ENCODE results near the gene REV1. TPM values are rescaled to one million over a fixed set of nuclear protein-coding genes. Genes with fewer than 3 reads are reported as not detected.
A peak's percentile ranks its signal among the peaks of the same experiment; 100 is the strongest.
"Not testable (repeated sequence)": the region's sequence is repeated elsewhere in the genome, so short reads cannot be mapped to it uniquely, and the experiment has no call there.

The REV1 gene
- total and polyA plus RNA-seq, 8 donors = 43.7 to 77.9 (median 65.5) TPM

GRCh38 chr2:99507937-99508818 is 18.4 kb upstream of the REV1 start:
- Histone ChIP-seq H3K4me1 (peaks cover 0 to 16% of the 10 kb centered on the region in 2 donors), H3K4me3 (no peak overlapping the region), H3K27me3 (no peaks in the 10 kb centered on the region), H3K27ac (peak overlapping the region; percentile 34 to 69), H3K36me3 (no peaks in the 10 kb centered on the region), H3K9me3 (no peaks in the 10 kb centered on the region)
- intact Hi-C loops (cut with DNase I) = no loop called here
- no peak for TF ChIP-seq CTCF (IDR thresholded peaks at IDR 0.05)
- peak; percentile 79 for ATAC-seq
- peak in 2 of 4 donors; percentile 41 to 74 for DNase-seq

DNA sequence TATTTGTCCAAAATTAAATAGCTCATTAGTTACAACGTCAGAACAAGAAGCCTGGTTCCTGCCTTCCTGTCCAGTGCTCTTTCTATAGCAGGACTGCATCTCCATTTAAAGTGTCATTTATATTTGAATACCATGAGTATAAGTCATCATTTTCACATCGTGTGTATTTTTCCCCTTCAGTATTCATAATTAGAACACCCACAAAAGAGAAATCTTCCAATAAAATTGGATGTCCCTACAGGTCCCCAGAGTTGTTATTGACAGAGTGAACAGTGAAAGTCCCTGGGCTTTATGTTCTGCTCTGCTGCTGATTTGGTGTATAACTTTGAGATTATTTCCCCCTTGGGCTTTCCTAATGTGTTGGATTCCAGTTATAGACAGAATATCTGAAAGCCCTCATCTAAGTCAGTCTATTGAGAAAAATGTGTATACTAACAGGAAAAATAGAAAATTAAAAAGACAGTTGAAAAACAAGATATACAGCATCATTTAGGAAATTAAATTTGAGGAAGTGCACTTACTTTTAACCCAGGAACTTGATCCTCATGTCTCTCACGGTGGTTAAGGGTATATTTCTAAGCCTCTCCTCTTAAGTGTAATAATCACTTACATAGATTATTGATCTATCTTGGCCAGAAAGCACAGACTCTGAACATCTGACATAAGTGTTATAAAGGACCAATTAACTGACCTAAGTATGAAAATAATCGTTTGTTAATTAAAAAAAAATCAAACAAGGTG is 15.2 kb upstream of the REV1 start:
- ATAC-seq (no peak), DNase-seq (no peak)
- TF ChIP-seq CTCF (IDR thresholded peaks at IDR 0.05) = no peak
- Histone ChIP-seq H3K9me3 (no peaks in the 10 kb centered on the region), H3K36me3 (no peaks in the 10 kb centered on the region), H3K27ac (peak overlapping the region in 1 of 2 donors; percentile 8), H3K27me3 (no peaks in the 10 kb centered on the region), H3K4me3 (no peak overlapping the region), H3K4me1 (peaks cover 0 to 9% of the 10 kb centered on the region in 2 donors)
- intact Hi-C loops (cut with DNase I) = no loop called here

GRCh38 chr2:99503662-99504416 is 14.0 kb upstream of the REV1 start:
- peak in 1 of 4 donors; percentile 38 for DNase-seq
- peak overlapping the region; percentile 55 to 78 for H3K27ac ChIP-seq
- peak; percentile 22 for ATAC-seq
- H3K4me1 ChIP-seq; H3K4me3 ChIP-seq; intact Hi-C loops (cut with DNase I); H3K9me3 ChIP-seq; H3K36me3 ChIP-seq; H3K27me3 ChIP-seq: not testable (repeated sequence)

GRCh38 chr2:99496021-99496420 is 6.2 kb upstream of the REV1 start:
- Histone ChIP-seq H3K27ac (no peak overlapping the region), H3K4me3 (no peak overlapping the region), H3K4me1 (peaks cover 2% of the 10 kb centered on the region in 2 donors), H3K36me3 (no peaks in the 10 kb centered on the region), H3K9me3 (no peaks in the 10 kb centered on the region), H3K27me3 (no peaks in the 10 kb centered on the region)
- DNase-seq = no peak
- no peak for TF ChIP-seq CTCF (IDR thresholded peaks at IDR 0.05)
- ATAC-seq = no peak
- intact Hi-C loops (cut with DNase I) = no loop called here

DNA sequence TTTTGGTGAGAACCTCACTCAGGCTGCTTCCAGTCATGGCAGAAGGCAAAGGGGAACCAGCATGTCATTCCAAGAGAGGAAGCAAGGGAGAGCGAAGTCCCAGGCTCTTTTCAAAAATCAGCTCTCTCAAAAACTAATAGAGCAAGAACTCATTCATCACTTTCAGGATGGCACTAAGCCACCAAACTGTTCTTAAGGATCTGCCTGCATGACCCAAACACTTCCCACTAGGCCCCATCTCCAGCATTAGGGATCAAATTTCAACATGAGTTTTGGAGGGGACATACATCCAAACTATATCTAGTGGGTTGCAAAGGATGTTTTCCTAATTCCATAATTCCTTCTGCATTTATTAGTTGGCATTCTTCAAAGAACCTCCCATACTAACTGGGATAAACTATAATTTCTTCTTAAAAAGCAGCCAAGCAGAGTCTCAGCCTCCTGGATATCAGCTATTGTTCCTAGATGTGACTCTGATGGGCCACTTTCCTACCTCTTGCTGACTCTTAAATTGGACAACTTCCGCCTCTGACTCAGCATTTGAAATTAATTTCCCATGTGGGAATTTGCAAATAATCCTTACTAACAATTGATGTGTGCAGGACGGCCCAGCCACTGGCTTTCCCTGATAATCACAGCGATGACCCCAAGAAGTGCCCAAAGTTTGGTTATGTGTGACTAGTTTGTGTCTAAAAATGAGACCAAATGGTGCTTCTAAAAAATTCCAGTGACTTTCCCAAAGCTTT is 5.5 kb upstream of the REV1 start:
- no peaks in the 10 kb centered on the region for H3K27me3 ChIP-seq
- TF ChIP-seq CTCF (IDR thresholded peaks at IDR 0.05) = no peak
- no peak for ATAC-seq
- DNase-seq = peak in 1 of 4 donors; percentile 45
- H3K27ac ChIP-seq = no peak overlapping the region
- H3K4me1 ChIP-seq = peaks cover 7 to 8% of the 10 kb centered on the region in 2 donors
- intact Hi-C loops (cut with DNase I) = no loop called here
- H3K4me3 ChIP-seq = no peak overlapping the region
- H3K9me3 ChIP-seq = no peaks in the 10 kb centered on the region
- no peaks in the 10 kb centered on the region for H3K36me3 ChIP-seq

Data from left lung (tissue), 10 donors.